ENCODE results near the gene ENHO. TPM values are rescaled to one million over a fixed set of nuclear protein-coding genes. Genes with fewer than 3 reads are reported as not detected.

The ENHO gene
- total and polyA plus RNA-seq, 2 of the 8 experiments (the other 6 are each of a cell fraction or from before 2014, with no cell fraction given) = 12.2 to 49.4 TPM

GRCh38 chr9:34564617-34565016, 41.8 kb upstream of the ENHO start:
- CTCF ChIA-PET (ENCODE audit: partially characterized antibody) = interaction anchor here (0.9 to 11.9 kb wide), 14 partner anchors 12 to 186 kb away, joined by 3 to 241 read pairs (median 16); partner anchors contain the start of gene CNTFR
- no peaks in the 10 kb centered on the region for H3K36me3 ChIP-seq (ENCODE audit: control insufficient read depth in 2 of 4, insufficient read depth in 4 of 4, low read length in 3 of 4)

More at GRCh38 chr9:34564617-34565016, 41.8 kb upstream of the ENHO start:
- no peak overlapping the region for H3K4me3 ChIP-seq (ENCODE audit: extremely low read depth in 1 of 4, insufficient read depth in 2 of 4, low read depth in 3 of 4, low read length in 4 of 4)
- no peaks in the 10 kb centered on the region for H3K79me1 ChIP-seq (ENCODE audit: low read depth, low read length)
- peaks cover 0 to 3% (median 1%) of the 10 kb centered on the region in 4 experiments; a peak in 3 of 7 replicates for H3K27me3 ChIP-seq (replicated peaks in 1 of 4; ENCODE audit: control insufficient read depth in 3 of 4, extremely low read depth in 1 of 4, insufficient read depth in 3 of 4, low read length in 3 of 4)
- no peak overlapping the region for H2AK5ac ChIP-seq (ENCODE audit: low read depth, low read length)
- no peak overlapping the region for H4K8ac ChIP-seq (ENCODE audit: extremely low read depth, insufficient read depth, low read length)
- no peak overlapping the region for H3K4ac ChIP-seq (replicated peaks; ENCODE audit: insufficient read length, low read depth, low read length)
- H2BK20ac ChIP-seq (ENCODE audit: low read length) = no peak overlapping the region
- no peak overlapping the region for H3K27ac ChIP-seq (ENCODE audit: low read depth, low read length)
- no peak overlapping the region for H3K56ac ChIP-seq (replicated peaks; ENCODE audit: insufficient read length, low read depth, low read length)
- no peak overlapping the region for H3K18ac ChIP-seq (ENCODE audit: extremely low read depth, low read length)
- H3K23ac ChIP-seq (ENCODE audit: insufficient read length) = no peak overlapping the region
- no peaks in the 10 kb centered on the region for H3K79me2 ChIP-seq (ENCODE audit: control insufficient read depth in 1 of 2, insufficient read depth in 2 of 2, low read length in 2 of 2)
- no peak overlapping the region for H4K5ac ChIP-seq (ENCODE audit: insufficient read length, low read depth, low read length)
- 0 out of 4 replicates have a peak, but pooled peaks cover 0 to 3% of the 10 kb centered on the region in 2 experiments for H3K9me3 ChIP-seq (ENCODE audit: insufficient read depth in 2 of 2, low read depth in 1 of 2, low read length in 1 of 2)
- peak overlapping the region; percentile 71; the same call in 1 of the 2 replicates for H2BK5ac ChIP-seq (ENCODE audit: low read depth, low read length)
- POLR2A ChIA-PET (ENCODE audit: partially characterized antibody) = interaction anchor here (0.8 to 1.1 kb wide), 4 partner anchors 15 to 251 kb away, joined by 3 read pairs; no protein-coding TSS in a partner anchor
- FAIRE-seq (no peak), DNase-seq (ENCODE audit: low read depth in 1 of 2, low spot score in 2 of 2) (no peak)
- 87% methylated on average over 12 of the region's 16 CpGs; no CpG with 5 or more reads in 1 of the 2 experiments for WGBS, 2 experiments (ENCODE audit: extremely low coverage in 1 of 2, insufficient coverage in 1 of 2, insufficient read length in 1 of 2, insufficient replicate concordance in 2 of 2, low coverage in 1 of 2, low lambda C conversion rate in 2 of 2, missing lambda C conversion rate in 1 of 2)
- H3K14ac ChIP-seq (ENCODE audit: insufficient read length) = no peak overlapping the region
- no peaks in the 10 kb centered on the region for H3K23me2 ChIP-seq (ENCODE audit: low read depth, low read length)
- no peak overlapping the region for H3K9ac ChIP-seq (replicated peaks in 1 of 4; ENCODE audit: extremely low read depth in 1 of 4, low read depth in 3 of 4, low read length in 3 of 4)
- H4K20me1 ChIP-seq (replicated peaks in 1 of 2; ENCODE audit: control insufficient read depth in 1 of 2, insufficient read depth in 2 of 2, low read length in 2 of 2) = no peaks in the 10 kb centered on the region
- H2AFZ ChIP-seq (ENCODE audit: low read length) = no peak overlapping the region
- TF ChIP-seq POLR2A (IDR thresholded peaks at IDR 0.05; ENCODE audit: control extremely low read depth in 1 of 2, low read depth in 2 of 2, low read length in 2 of 2) (no peak), TAF1 (IDR thresholded peaks at IDR 0.05; ENCODE audit: low read depth, low read length) (no peak), CBX8 (IDR thresholded peaks at IDR 0.05; ENCODE audit: borderline replicate concordance, low read depth, low read length) (no peak), CEBPB (IDR thresholded peaks at IDR 0.05; ENCODE audit: low read depth, low read length) (no peak), KDM1A (IDR thresholded peaks at IDR 0.05; ENCODE audit: borderline replicate concordance, low read length) (no peak), ASH2L (IDR thresholded peaks at IDR 0.05; ENCODE audit: low read length) (no peak)
- no peak overlapping the region for H2BK15ac ChIP-seq (ENCODE audit: low read length)
- no peak overlapping the region for H4K91ac ChIP-seq (replicated peaks; ENCODE audit: insufficient read length, low read length)
- no peak overlapping the region for H2BK120ac ChIP-seq (replicated peaks; ENCODE audit: low read depth, low read length)
- peaks cover 13 to 37% (median 18%) of the 10 kb centered on the region in 4 experiments for H3K4me1 ChIP-seq (replicated peaks in 1 of 4; ENCODE audit: control insufficient read depth in 3 of 4, insufficient read depth in 4 of 4, low read length in 3 of 4)
- no peak overlapping the region for H3K4me2 ChIP-seq (ENCODE audit: insufficient read depth in 1 of 2, low read depth in 2 of 2, low read length in 2 of 2)
- H2BK12ac ChIP-seq (ENCODE audit: low read depth, low read length) = peak overlapping the region; percentile 50; the same call in 1 of the 2 replicates
